NOMO-1 (cell line): ENCODE data around the gene RILPL2.
"Not testable (repeated sequence)": the region's sequence is repeated elsewhere in the genome, so short reads cannot be mapped to it uniquely, and the experiment has no call there.

Experiments
- DNase-seq, 2 experiments: peaks; one replicate each; lab custom pipeline; 2025; ENCODE audit not compliant: unreplicated experiment in 2 of 2; lab: John Stamatoyannopoulos, UW

Gene RILPL2

DNA sequence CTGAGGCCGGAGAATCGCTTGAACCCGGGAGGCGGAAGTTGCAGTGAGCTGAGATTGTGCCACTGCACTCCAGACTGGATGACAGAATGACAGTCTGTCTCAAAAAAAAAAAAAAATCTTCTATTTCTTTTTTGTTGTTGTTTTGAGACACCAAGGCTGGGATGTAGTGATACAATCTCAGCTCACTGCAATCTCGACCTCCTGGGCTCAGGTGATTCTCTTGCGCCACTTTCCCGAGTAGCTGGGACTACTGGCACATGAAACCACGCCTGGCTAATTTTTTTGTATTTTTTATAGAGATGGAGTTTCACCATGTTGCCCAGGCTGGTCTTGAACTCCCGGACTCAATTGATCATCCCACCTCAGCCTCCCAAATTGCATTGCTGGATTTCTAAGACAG lies 14.2 kb upstream of the RILPL2 start:
- DNase-seq, result no peak

DNA sequence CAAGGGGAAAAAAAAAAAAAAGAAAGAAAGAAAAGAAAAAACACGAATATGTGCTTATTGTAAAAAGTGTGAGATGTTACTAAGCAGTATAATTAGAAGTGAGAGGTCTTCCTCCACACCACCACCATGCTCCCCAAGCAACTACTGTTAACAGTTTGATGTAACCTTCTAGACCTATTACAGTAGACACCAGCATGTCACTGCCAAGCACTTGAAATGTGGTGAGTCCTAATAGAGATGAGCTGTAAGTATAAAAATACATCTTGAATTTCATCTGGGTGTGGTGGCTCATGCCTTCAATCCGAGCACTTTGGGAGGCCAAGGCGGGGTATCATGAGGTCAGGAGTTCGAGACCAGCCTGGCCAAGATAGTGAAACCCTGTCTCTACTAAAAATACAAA lies 13.4 kb upstream of the RILPL2 start:
- no peak for DNase-seq

DNA sequence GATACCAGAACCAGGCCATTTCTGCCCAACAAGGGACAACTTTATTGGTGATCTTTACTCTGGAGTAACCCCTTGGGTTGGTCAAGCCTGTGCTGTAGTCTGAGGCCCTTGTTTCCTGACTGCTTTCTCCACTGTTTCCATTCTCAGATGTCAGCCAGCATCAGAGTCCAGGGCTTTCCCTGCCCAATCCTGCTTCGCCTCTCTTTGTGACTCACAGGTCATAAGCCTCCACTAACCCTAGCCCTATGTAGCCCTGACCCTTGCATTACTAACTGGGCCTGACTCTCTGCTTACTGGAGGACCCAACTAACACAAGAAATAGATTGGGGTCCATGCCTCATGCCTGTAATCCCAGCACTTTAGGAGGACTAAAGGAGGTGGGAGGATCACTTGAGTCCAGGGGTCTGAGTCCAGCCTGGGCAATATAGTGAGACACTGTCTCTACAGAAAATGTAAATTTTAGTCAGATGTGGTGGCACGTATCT lies 12.8 kb upstream of the RILPL2 start:
- DNase-seq, result no peak

DNA sequence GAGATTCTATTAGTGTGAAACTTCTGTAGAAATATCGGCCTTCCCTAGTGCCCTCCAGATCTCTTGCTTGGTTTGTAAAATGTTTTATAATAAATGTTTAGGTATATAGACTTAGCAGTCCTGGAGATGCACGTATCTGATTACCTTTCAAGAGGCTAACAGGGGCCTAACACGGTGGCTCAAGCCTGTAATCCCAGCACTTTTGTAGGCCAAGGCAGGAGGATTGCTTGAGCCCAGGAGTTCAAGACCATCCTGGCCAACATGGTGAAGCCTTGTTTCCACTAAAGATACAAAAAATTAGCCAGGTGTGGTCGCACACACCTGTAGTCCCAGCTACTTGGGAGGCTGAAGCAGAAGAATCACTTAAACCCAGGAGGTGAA lies 9.8 kb upstream of the RILPL2 start:
- DNase-seq, result no peak

DNA sequence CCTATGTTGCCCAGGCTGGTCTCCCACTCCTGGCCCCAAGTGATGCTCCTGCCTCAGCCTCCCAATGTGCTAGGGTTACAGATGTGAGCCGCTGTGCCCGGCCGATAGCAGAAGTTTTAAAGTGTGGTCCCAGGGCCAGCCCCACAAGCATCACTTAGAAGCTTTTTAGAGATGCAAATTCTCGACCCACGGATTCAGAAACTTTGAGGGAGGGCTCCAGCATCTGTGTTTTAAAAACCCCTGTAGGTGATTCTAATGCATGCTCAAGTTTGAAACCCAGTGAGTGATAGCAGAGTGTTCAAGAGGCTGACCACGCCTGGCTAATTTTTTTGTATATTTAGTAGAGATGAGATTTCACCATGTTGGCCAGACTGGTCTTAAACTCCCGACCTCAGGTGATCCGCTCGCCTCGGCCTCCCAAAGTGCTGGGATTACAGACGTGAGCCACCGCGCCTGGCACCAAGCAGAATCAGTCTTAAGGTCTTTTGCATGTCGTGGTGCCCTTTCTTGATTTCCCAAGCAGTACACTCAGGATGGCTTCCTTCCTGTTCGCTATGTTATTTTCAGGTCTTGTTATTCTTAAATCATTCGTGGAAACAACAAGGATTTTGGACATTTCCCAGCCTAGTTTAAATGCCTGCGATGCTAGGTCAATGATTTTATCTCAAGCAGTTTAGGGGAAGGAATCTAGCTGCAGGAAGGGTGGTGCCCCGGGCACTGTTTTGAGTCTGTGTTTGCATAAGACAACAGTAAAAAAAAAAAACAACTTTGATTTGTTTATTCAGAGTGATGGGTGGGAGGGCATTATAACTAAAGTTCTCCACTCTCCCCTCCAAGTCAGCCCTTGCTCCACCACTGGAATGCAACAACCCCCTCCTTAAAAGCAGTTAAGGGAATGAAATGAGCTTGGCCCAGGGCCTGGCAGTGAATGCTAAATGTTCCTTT lies 9.2 kb upstream of the RILPL2 start:
- no peak for DNase-seq

DNA sequence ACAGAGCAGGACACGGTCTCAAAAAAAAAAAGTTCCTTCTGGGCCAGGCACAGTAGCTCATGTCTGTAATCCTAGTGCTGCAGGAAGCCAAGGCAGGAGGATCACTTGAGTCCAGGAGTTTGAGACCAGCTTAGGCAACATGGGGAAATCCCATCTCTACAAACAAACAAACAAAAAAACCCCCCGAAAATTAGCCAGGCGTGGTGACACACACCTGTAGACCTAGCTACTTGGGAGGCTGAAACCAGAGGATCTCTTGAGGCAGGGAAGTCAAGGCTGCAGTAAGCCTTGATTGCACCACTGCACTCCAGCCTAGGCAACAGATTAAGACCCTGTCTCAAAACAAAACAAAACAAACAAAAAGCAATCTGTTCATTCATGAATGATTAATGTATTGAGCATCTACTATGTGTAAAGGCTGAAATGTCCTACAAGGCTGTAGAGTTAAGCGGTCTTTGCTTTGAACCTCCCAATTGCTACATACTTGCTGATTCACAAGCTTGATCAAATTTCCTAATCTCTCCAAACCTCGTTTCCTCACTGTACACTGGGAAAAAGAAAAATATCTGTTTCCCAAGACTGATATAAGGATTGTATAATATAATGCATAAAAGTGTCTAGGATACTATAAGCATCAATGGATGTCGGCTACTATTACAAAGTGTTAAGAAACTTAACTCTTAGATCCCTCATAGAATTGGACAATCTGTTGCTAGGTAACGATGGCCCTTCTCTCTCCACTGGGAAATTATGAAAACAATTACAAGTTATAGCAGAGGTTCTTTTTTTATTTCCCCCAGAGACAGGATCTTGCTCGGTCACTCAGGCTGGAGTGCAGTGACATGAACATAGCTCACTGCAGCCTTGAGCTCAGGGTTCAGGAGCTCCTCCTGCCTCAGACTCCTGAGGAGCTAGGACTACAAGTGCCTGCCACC lies 7.9 kb upstream of the RILPL2 start:
- DNase-seq, result peak in 1 of 2 experiments; percentile 44

DNA sequence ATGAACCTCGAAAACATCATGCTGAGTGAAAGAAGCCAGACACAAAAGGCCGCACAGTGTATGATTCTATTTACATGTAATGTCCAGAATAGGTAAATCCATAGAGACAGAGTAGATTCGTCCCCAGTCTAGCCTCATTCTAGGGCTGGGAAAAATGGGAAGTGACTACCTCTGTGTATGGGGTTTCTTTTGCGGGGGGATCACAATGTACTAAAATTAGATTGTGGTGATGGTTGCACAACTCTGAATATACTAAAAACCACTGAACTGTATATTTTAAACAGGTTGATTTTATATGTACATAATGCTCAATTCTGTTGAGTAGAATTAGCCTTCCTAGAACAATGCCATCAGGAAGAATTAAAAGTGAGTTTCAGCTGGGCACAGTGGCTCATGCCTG lies 6.3 kb upstream of the RILPL2 start:
- DNase-seq, result peak; percentile 46 to 69

DNA sequence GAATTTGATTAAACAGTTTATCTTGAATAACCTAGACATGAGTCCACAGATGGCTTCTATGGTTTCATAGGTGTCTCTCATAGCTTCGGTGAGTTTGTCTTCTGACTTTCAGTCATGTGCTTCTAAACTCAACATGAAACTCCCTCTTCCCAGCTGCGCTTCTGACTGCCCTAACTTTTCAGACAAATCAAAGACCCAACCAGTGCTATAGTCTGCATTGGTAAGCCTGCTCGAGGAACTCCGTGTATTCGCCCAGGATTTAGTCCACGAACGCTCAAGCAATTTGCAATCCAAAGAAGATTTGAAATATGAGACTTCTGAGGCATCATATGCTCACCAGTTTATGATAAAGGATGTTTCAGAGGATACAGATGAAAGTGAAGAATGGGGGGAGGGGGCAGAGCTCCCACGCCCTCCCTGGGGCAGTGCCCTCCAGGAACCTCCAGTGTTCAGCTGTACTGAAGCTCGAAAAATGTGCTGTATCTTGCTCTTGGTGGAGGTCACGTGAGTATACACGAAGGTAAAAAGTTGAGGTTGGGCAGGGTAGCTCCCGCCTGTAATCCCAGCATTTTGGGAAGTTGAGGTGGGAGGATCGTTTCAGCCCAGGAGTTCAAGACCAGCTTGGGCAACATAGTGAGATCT lies 5.2 kb upstream of the RILPL2 start:
- no peak for DNase-seq

DNA sequence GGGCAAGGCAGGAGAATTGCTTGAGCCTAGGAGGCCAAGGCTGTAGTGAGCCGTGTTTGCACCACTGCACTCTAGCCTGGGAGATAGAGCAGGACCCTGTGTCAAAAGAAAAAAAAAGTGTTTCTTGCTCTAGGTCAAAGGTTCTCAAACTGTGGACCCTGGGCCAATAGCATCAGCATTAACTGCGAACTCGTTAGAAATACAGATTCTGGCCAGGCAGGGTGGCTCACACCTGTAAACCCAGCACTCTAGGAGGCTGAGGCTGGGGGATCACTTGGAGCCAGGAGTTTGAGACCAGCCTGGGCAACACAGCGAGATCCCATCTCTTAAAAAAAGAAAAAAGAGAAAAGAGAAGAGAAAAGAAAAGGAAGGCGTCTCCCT lies 858 bp downstream of the RILPL2 start:
- no peak for DNase-seq

DNA sequence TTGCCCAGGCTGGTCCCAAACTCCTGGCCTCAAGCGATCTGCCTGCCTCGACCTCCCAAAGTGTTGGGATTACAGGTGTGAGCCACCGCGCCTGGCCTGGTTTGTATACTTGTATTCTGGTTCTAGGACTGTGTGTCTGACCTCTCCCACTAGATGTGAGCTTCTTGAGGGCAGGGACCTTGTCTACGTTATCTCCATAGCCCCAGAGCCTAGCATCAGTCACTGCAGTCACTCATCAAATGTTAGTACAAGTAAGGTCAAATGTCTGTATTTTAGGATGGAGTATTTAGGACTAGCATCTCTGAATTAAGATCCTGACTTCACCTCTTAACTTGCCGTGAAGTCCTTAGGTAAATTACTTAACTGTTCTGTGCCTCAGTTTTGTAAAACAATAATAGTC lies 2.9 kb downstream of the RILPL2 start:
- no peak for DNase-seq

DNA sequence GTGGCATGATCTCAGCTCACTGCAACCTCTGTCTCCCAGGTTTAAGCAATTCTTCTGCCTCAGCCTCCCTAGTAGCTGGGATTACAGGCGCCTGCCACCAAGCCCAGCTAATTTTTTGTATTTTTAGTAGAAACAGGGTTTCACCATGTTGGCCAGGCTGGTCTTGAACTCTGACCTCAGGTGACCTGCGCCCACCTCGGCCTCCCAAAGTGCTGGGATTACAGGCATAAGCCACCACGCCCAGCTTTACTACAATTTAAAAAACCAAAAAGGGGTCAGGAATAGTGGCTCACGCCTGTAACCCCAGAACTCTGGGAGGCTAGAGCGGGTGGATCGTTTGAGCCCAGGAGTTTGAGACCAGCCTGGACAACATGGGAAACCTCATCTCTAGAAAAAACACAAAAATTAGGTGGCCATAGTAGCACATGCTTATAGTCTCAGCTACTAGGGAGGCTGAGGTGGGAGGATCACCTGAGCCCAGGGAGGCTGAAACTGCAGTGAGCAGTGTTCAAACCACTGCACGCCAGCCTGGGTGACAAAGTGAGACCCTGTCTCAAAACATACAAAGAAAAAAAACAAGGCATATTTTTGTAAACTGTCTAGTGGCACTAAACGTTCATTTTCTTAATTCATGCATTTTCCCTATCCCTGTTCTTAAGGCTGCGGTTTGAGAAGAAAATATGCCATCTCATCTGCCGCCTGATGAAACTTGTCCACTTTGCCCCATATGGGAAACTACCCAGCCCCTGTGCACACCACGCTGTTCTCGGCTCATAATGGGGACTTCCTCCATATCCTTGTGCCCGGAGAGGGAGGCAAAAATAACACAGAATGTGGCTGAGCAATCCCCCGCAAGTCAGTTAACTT lies 4.3 kb downstream of the RILPL2 start:
- DNase-seq, result peak; percentile 71 to 75

DNA sequence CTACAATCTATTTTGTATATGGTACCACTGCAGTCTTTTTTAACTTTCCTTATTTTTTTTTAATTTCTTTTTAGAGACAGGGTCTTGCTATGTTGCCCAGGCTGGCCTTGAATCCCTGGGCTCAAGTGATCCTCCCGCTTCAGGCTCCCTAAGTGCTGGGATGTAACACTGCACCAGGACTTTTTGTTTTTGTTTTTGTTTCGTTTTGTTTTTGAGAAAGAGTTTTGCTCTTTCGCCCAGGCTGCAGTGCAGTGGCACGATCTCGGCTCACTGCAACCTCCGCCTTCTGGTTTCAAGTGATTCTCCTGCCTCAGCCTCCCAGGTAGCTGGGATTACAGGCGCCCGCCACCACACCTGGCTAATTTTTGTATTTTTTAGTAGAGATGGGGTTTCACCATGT lies 7.4 kb downstream of the RILPL2 start:
- DNase-seq, result not testable (repeated sequence)

DNA sequence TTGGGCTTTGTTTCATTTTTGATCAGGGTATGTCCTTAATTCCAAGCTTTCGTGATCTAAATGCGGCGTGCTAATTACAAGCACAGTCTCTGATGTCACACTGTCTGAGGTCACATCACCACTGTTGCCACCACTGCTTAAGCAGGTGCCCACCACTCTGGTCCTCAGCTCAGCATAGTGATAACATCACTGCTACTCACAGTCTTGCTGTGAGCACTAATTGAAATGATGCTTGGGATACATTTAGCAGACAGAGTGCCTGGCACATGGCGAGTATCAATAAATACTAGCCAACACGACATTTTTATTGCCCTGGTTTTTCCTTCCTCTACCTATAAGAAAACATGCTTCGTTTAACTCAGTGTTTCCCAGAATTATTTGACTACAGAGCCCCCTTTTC lies 7.9 kb downstream of the RILPL2 start:
- no peak for DNase-seq

DNA sequence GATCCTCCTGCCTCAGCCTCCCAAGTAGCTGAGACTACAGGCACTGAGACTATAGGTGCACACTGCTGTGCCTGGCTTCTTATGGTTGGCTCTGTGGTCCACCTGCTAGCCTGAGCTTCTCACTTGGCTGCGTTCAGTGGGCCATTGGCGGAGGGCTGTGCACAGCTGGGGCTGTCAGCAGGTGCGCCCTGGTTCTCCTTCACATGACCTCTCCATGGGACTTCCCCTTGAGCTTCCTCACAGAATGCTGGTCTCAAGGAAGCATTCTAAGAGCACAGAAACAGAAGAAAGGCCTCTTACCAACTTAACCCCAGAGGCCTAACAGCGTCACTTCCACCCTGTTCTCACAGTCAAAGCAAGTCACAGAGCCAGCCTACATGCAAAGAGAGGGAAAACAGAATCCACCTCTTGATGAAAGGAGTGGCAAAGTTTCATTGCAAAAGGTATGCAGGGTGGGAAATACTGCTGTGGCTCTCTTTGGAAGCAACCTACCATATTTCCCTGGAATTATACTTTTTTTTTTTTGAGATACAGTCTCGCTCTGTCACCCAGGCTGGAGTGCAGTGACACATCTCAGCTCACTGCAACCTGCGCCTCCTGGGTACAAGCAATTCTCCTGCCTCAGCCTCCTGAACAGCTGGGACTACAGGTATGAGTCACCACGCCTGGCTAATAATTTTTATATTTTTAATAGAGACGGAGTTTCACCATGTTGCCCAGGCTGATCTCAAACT lies 9.3 kb downstream of the RILPL2 start:
- no peak for DNase-seq

DNA sequence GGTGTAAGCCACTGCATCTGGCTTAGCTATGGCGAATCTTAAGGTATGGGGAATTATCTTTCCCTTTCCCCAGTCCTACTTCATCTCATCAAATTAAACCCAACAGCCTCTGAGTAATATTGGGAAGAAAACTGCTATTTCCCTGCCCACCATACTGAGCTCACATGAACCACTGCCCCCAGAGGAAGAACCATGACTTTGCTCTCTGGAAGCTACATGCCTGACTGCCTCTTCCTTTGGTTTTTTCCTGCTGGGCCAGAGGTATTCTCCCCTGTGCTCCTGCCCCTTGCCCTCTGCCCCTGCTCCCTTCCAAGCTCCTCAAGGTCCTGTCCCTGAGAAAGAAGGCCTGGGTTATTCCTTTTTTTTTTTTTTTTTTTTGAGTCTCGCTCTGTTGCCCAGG lies 15.2 kb downstream of the RILPL2 start:
- DNase-seq, result no peak

DNA sequence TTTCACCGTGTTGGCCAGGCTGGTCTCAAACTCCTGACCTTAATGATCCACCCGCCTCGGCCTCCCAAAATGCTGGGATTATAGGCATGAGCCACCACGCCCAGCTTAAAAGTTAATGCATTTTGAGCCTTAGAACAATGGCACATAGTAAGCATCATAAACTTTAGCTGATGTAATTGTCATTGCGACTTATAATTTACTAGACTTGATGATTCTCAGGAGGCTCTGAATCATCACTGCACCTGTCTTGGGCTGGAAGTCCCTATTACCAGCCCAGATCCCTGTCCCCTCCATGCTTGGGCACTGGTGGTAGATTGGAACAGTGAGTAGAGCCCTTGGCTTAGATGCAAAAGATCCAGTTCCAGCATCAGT lies 26.5 kb downstream of the RILPL2 start:
- DNase-seq, result no peak

DNA sequence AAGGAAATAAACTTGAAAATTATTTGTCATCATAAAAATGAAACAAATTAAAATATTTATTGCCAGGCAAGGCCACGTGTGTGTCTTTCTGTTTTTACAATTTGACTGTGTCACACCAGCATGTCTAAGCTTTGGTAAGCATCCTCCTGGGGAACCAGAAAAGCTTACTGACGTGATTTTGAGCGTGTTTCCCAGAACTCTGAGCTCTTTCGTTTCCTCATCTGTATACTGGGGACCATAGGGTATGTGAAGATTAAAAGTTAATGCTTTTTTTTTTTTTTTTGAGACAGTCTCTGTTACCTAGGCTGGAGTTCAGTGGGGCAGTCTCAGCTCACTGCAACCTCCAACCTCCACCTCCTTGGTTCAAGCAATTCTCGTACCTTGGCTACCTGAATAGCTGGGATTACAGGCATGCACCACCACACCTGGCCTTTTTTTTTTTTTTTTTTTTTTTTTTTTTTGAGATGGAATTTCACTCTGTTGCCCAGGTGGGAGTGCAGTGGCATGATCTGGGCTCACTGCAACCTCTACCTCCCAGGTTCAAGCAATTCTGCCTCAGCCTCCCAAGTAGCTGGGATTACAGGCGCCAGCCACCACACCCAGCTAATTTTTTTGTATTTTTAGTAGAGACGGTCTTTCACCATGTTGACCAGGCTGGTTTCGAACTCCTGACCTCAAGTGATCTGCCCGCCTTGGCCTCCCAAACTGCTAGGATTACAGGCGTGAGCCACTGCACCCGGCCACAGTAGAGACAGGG lies 27.0 kb downstream of the RILPL2 start:
- DNase-seq, result not testable (repeated sequence)

DNA sequence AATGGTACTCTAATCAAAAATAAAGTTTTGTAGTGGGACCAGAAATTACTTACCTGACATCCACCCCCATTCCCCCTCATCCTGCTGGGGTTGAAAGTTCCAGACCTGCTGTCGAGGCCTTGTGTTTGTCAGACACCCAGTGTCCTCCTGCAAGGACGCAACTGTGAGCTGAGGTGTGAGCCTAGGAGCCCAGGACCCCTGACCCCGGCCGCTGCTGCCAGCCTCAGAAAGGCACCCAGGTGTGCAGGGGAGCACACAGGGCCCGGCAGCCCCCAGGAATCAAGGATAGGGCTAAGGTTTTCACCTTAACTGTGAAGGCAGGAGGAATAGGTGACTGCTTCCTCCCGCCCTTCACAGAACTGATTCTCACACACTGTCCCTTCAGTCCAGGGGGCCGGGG lies 27.9 kb downstream of the RILPL2 start:
- not testable (repeated sequence) for DNase-seq

DNA sequence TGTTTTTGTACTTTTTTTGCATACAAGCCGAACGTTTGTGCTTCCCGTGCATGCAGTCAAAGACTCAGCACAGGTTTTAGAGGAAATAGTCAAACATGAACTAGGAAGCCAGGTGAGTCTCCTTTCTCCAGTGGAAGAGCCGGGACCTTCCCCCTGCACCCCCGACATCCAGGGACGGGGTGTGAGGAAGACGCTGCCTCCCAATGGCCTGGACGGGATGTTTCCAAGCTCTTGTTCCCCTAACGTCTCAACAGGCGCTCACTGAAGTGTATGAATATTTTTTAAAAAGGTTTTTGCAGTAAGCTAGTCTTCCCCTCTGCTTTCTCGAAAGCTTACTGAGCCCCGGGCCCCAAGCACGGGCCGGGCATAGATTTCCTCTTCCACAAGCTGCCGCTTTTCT lies 28.6 kb downstream of the RILPL2 start:
- DNase-seq, result not testable (repeated sequence)
